B cell (primary cell): ENCODE measurements around the gene URM1. TPM values are rescaled to one million over a fixed set of nuclear protein-coding genes. Genes with fewer than 3 reads are reported as not detected.
A peak's percentile ranks its signal among the peaks of the same experiment; 100 is the strongest.

Experiments used
- ATAC-seq: fragments of 200-7000 bp; cut with Tn5 transposase; one replicate; pipeline ENCODE4 v1.10.0; 2021; ENCODE audit warnings: low read depth, mild to moderate bottlenecking, moderate number of reproducible peaks, moderate library complexity
- CTCF ChIA-PET: fragments of 350-600 bp; sonication (Branson Sonifier 250); formaldehyde crosslinking; loops from one replicate; lab custom pipeline; 2021; ENCODE audit warnings: antibody characterized with exemption, inconsistent platforms; lab: Charles Lee
- POLR2A ChIA-PET: fragments of 350-600 bp; sonication (Branson Sonifier 250); formaldehyde crosslinking; loops from one replicate; lab custom pipeline; 2021; ENCODE audit warnings: antibody characterized with exemption; lab: Charles Lee
- DNase-seq: peaks from one replicate; pipeline ENCODE4 v3.0.0; 2013
- H2AFZ ChIP-seq: 2 replicates; pipeline ENCODE4 v1.6.1; 2012; ENCODE audit warnings: mild to moderate bottlenecking, low read depth, low read length; ENCODE audit not compliant: insufficient read depth, poor library complexity, severe bottlenecking
- H3K27ac ChIP-seq, 2 donors: 1 replicate in 1 of 2; 2 replicates in 1 of 2; pipeline ENCODE4 v1.5.1; 2012 to 2013; ENCODE audit warnings: low read length in 2 of 2, mild to moderate bottlenecking in 2 of 2, moderate library complexity in 1 of 2
- H3K27me3 ChIP-seq, 4 experiments: fragments of 200-600 bp in 1 of 4; sonication (generic) in 1 of 4; replicated peaks in 1 of 4; 1 replicate in 2 of 4; 2 replicates in 2 of 4; pipeline versions ENCODE4 v1.6.1 to v1.7.0; 2013 to 2016; ENCODE audit warnings: low read length in 3 of 4, mild to moderate bottlenecking in 2 of 4, mixed read lengths in 1 of 4, moderate library complexity in 1 of 4; ENCODE audit not compliant: insufficient read depth in 4 of 4, control insufficient read depth in 3 of 4; ENCODE audit errors: control extremely low read depth in 1 of 4
- H3K36me3 ChIP-seq, 2 experiments: replicated peaks in 1 of 2; 1 replicate in 1 of 2; 2 replicates in 1 of 2; pipeline versions ENCODE4 v1.6.1 to v1.7.1; 2013; ENCODE audit warnings: low read length in 1 of 2; ENCODE audit not compliant: insufficient read depth in 2 of 2, control insufficient read depth in 1 of 2; ENCODE audit errors: control extremely low read depth in 1 of 2, extremely low read depth in 1 of 2
- H3K4me1 ChIP-seq, 2 donors: fragments of 200-600 bp in 1 of 2; sonication (generic) in 1 of 2; 1 replicate in 1 of 2; 2 replicates in 1 of 2; pipeline versions ENCODE4 v1.5.1 to v1.6.1; 2013 to 2017; ENCODE audit warnings: low read length in 2 of 2; ENCODE audit not compliant: control insufficient read depth in 2 of 2, insufficient read depth in 2 of 2
- H3K4me2 ChIP-seq: replicated peaks from 2 replicates; pipeline ENCODE3; 2012; ENCODE audit warnings: mild to moderate bottlenecking, low read depth, low read length; ENCODE audit not compliant: poor library complexity, severe bottlenecking
- H3K4me3 ChIP-seq, 5 experiments: fragments of 200-600 bp in 1 of 5; sonication (generic) in 1 of 5; 1 replicate in 3 of 5; 2 replicates in 2 of 5; pipeline versions ENCODE4 v1.5.1 to v1.7.0; 2011 to 2016; ENCODE audit warnings: low read length in 4 of 5, mild to moderate bottlenecking in 4 of 5, low read depth in 2 of 5, control low read depth in 1 of 5, moderate library complexity in 1 of 5; ENCODE audit not compliant: insufficient read depth in 1 of 5; ENCODE audit errors: control extremely low read depth in 1 of 5, extremely low read depth in 1 of 5
- H3K79me2 ChIP-seq: fragments of 200-600 bp; sonication (generic); one replicate; pipeline ENCODE4 v1.6.0; 2016; ENCODE audit warnings: low read length; ENCODE audit not compliant: control insufficient read depth, insufficient read depth
- H3K9ac ChIP-seq: fragments of 200-600 bp; sonication (generic); 2 replicates; pipeline ENCODE4 v1.6.1; 2017; ENCODE audit warnings: mild to moderate bottlenecking, low read length, moderate library complexity
- H3K9me3 ChIP-seq, 3 donors: one replicate each; pipeline versions ENCODE4 v1.6.1 to v1.7.1; 2013; ENCODE audit warnings: low read length in 2 of 3; ENCODE audit not compliant: control insufficient read depth in 2 of 3, insufficient read depth in 1 of 3; ENCODE audit errors: control extremely low read depth in 1 of 3
- H4K20me1 ChIP-seq: 2 replicates; pipeline ENCODE4 v1.6.0; 2012; ENCODE audit warnings: mild to moderate bottlenecking, low read length; ENCODE audit not compliant: insufficient read depth, control insufficient read depth, poor library complexity, severe bottlenecking
- H3K27ac Mint-ChIP-seq: one replicate; pipeline ENCODE4 v1.8.0; 2021; ENCODE audit warnings: mixed read lengths
- H3K27me3 Mint-ChIP-seq: one replicate; pipeline ENCODE4 v1.8.0; 2021; ENCODE audit warnings: mixed read lengths
- H3K4me1 Mint-ChIP-seq: one replicate; pipeline ENCODE4 v1.8.0; 2021; ENCODE audit warnings: mixed read lengths
- H3K4me3 Mint-ChIP-seq: one replicate; pipeline ENCODE4 v1.8.0; 2021; ENCODE audit warnings: mixed read lengths
- H3K9me3 Mint-ChIP-seq: one replicate; pipeline ENCODE4 v1.8.0; 2022; ENCODE audit warnings: mixed read lengths; ENCODE audit not compliant: insufficient read depth
- EZH2 ChIP-seq: IDR thresholded peaks from 2 replicates; pipeline ENCODE4 v1.6.1; 2012; ENCODE audit warnings: borderline replicate concordance, low read depth, mild to moderate bottlenecking, moderate library complexity, low read length; ENCODE audit not compliant: insufficient read depth, poor library complexity, severe bottlenecking
- WGBS: methylation state at CpG from one replicate; pipeline ENCODE4 v1.1.5; 2013; ENCODE audit warnings: missing lambda C conversion rate; ENCODE audit not compliant: insufficient coverage; 5-methylcytosine and 5-hydroxymethylcytosine counted together
- intact Hi-C: fragments of 100-400 bp; cut with micrococcal nuclease; formaldehyde crosslinking; loops from one replicate; pipeline ENCODE4 v1.10.0; 2022
- polyA minus RNA-seq: library from RNA; depleted of rRNA, polyadenylated mRNA; stranded (reverse); fragments of >200 nt; gene quantifications from 2 replicates; pipeline ENCODE4 v1.2.3, GENCODE V29; 2012
- polyA plus RNA-seq: library from polyadenylated mRNA; depleted of rRNA; stranded (reverse); fragments of >200 nt; gene quantifications from 2 replicates; pipeline ENCODE4 v1.2.3, GENCODE V29; 2012
- total RNA-seq, 2 donors: library from RNA; stranded (reverse); fragments of 120-200 nt in 1 of 2; gene quantifications; 1 replicate in 1 of 2; 2 replicates in 1 of 2; pipeline versions ENCODE4 v1.2.3 to v1.2.4, GENCODE V29; 2013 to 2022
- TF ChIP-seq, protein P1 (sequence below): fragments of 200-600 bp; IDR thresholded peaks from one replicate; pipeline ENCODE4 v1.8.0; 2022; ENCODE audit warnings: antibody characterized with exemption, mild to moderate bottlenecking

The URM1 gene
- total RNA-seq (35.6 and 43.8 TPM in 2 replicates), polyA plus RNA-seq (24.1 and 40.3 TPM in 2 replicates), polyA minus RNA-seq (16.6 and 22.2 TPM in 2 replicates)
- 32.6 TPM for total RNA-seq (2013)

DNA sequence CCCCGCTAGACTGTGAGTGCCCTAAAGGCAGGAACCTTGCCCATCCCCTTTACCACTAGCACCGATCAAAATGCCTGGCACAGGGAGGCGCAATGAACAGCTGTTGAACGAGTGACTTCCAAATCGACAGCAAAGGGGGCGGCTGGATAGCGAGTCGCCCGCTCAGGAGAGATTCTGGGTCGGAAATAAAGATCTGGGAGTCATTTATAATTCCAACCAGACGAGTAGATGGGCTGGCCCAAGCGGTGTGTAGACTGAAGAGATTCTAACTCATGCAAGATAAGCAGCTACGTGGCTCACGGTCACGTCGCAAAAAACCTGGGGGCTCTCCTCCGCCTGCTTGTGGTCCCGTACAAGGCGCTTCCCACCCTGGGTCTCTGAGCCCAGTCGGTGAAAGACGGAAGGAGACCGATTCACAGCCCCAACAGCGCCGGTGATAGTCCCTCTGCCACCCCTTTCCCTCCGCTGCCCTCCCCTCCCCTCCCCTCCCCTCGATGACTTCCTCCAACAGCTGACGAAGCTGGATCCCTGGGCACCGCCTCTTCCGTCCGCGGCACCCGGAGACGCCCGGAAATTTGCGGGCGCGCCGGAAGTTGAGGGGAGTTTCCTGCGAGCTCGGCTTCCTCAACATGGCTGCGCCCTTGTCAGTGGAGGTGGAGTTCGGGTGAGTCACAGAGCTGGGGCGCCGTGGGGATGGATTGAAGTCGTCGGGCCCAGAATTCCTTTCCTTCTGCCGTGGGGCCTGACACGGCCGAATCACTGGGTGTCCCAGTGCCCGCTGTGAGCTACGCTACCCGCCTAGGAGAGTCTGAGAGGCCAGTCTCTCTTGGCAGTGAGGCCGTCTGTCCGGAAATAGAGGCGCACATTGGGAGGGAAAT, at the start of gene URM1:
Gene URM1, plus strand, starts transcription at position 623 of the 878 bp plus-strand sequence. Its CDS starts 7 bp downstream, at position 630.
- Histone ChIP-seq H4K20me1 (peaks cover 36% of the 10 kb centered on the region), H3K9ac (peak within 1 kb of the TSS; percentile 99), H2AFZ (peak within 1 kb of the TSS; percentile 98), H3K79me2 (peaks cover 57% of the 10 kb centered on the region), H3K4me1 (peaks cover 15 to 23% of the 10 kb centered on the region in 2 donors), H3K27me3 (no peaks in the 10 kb centered on the region), H3K4me2 (peak within 1 kb of the TSS; percentile 97), H3K27ac (peak within 1 kb of the TSS; percentile 83 to 96), H3K36me3 (peaks cover 2 to 11% of the 10 kb centered on the region in 2 experiments), H3K4me3 (peak within 1 kb of the TSS; percentile 86 to 98 (median 90)), H3K9me3 (no peaks in the 10 kb centered on the region)
- intact Hi-C loops, result loop anchor here (1.0 to 5.0 kb wide), 9 partner anchors 31 to 576 kb away; partner anchors contain the start of genes CERCAM, COQ4, DOLK and KYAT1
- Mint-ChIP-seq H3K9me3 (no peaks in the 10 kb centered on the region), H3K27me3 (no peaks in the 10 kb centered on the region), H3K4me3 (peak within 1 kb of the TSS; percentile 95), H3K4me1 (peaks cover 30% of the 10 kb centered on the region), H3K27ac (peak within 1 kb of the TSS; percentile 96)
- TF ChIP-seq EZH2, result no peak
- ATAC-seq, result peak; percentile 94
- CTCF ChIA-PET, result interaction anchor here (0.6 to 2.8 kb wide), 10 partner anchors 9 to 1371 kb away, joined by 3 to 35 read pairs (median 4); partner anchors contain the start of genes CERCAM, GOLGA2 and SWI5
- under 1% methylated on average over 50 of the region's 55 CpGs for WGBS
- DNase-seq, result peak; percentile 96
- POLR2A ChIA-PET, result interaction anchor here (0.5 to 2.9 kb wide), 16 partner anchors 9 to 828 kb away, joined by 3 to 20 read pairs (median 4); partner anchors contain the start of genes CERCAM, GOLGA2, ODF2 and SWI5

DNA sequence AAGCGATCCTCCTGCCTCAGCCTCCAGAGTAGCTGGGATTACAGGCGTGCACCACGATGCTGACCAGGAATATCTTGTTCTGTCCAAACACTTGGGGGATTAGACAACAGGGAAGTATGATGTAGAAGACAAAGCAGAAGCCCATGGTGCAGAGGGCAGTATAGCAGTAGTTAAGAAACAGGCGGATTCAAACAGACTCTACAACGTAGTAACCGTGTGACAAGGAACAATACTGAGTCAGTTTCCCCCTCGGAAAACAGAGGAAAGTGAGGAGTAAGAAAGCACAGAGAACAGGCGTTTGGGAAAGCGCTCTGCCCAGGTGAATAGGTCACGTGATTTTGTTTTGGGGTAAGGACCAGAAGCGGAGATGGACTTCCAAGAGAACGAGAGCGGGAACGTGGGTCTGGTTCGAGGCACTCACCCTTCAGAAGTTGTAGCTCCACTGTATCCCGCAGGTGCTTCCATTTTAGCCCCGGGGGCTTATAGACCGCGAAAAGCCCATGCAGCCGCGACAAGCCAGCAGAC, 49.2 kb upstream of the URM1 start:
- Histone ChIP-seq H3K36me3 (peaks cover 0 to 26% of the 10 kb centered on the region in 2 experiments), H3K79me2 (peaks cover 38% of the 10 kb centered on the region), H3K9ac (peak overlapping the region; percentile 73), H3K27me3 (no peaks in the 10 kb centered on the region), H3K9me3 (no peaks in the 10 kb centered on the region), H3K4me1 (peaks cover 17 to 22% of the 10 kb centered on the region in 2 donors), H3K4me3 (peak overlapping the region; percentile 61 to 95 (median 92)), H3K27ac (peak overlapping the region; percentile 75 to 78), H3K4me2 (peak overlapping the region; percentile 95), H4K20me1 (no peaks in the 10 kb centered on the region), H2AFZ (peak overlapping the region; percentile 94)
- ATAC-seq (no peak), DNase-seq (no peak)
- no peaks in the 10 kb centered on the region for H3K27me3 Mint-ChIP-seq
- H3K9me3 Mint-ChIP-seq, result no peaks in the 10 kb centered on the region
- intact Hi-C loops, result loop anchor here (1.0 to 5.0 kb wide), 6 partner anchors 18 to 230 kb away; partner anchors contain the start of genes CIZ1, GOLGA2, SLC27A4 and SPTAN1
- H3K4me1 Mint-ChIP-seq, result peaks cover 31% of the 10 kb centered on the region
- ChIA-PET POLR2A (interaction anchor here (0.6 to 1.8 kb wide), 3 partner anchors 18 to 49 kb away, joined by 3 to 4 read pairs (median 4); partner anchors contain the start of genes GOLGA2, SLC27A4, SWI5 and URM1), CTCF (interaction anchor here (0.7 to 1.6 kb wide), 2 partner anchors 20 to 22 kb away, joined by 5 to 8 read pairs; no protein-coding TSS in a partner anchor)
- H3K4me3 Mint-ChIP-seq, result peak overlapping the region; percentile 97
- H3K27ac Mint-ChIP-seq, result peak overlapping the region; percentile 98
- TF ChIP-seq, protein P1, sequence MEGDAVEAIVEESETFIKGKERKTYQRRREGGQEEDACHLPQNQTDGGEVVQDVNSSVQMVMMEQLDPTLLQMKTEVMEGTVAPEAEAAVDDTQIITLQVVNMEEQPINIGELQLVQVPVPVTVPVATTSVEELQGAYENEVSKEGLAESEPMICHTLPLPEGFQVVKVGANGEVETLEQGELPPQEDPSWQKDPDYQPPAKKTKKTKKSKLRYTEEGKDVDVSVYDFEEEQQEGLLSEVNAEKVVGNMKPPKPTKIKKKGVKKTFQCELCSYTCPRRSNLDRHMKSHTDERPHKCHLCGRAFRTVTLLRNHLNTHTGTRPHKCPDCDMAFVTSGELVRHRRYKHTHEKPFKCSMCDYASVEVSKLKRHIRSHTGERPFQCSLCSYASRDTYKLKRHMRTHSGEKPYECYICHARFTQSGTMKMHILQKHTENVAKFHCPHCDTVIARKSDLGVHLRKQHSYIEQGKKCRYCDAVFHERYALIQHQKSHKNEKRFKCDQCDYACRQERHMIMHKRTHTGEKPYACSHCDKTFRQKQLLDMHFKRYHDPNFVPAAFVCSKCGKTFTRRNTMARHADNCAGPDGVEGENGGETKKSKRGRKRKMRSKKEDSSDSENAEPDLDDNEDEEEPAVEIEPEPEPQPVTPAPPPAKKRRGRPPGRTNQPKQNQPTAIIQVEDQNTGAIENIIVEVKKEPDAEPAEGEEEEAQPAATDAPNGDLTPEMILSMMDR, result no peak
- no peak for TF ChIP-seq EZH2
- WGBS, result 3% methylated on average over 21 of the region's 21 CpGs
